Astrocyte of the cerebellum (primary cell): ENCODE measurements around the gene ITPR2.

Source experiments
- DNase-seq: peaks from one replicate; pipeline ENCODE4 v3.0.0-alpha.2; 2011; ENCODE audit warnings: low read depth
- H3K4me3 ChIP-seq: 2 replicates; pipeline ENCODE4 v1.5.1; 2011; ENCODE audit warnings: mild to moderate bottlenecking, low read depth, low read length, moderate library complexity
- CTCF ChIP-seq: IDR thresholded peaks from 2 replicates; pipeline ENCODE4 v1.5.1; 2012; ENCODE audit warnings: low read length, low read depth, moderate library complexity, mild to moderate bottlenecking; ENCODE audit errors: missing control alignments
- in situ Hi-C: cut with HindIII; loops from 2 replicates; pipeline ENCODE4 v1.10.0; 2017; ENCODE audit warnings: low sequenced_read_pairs

ITPR2 gene

GRCh38 chr12:26810330-26810729 lies 22.7 kb downstream of the ITPR2 start:
- DNase-seq, result peak; percentile 76
- in situ Hi-C loops, result no loop called here
- TF ChIP-seq CTCF, result no peak
- H3K4me3 ChIP-seq, result no peak overlapping the region

GRCh38 chr12:26809611-26810285 lies 23.2 kb downstream of the ITPR2 start:
- in situ Hi-C loops, result no loop called here
- TF ChIP-seq CTCF, result no peak
- H3K4me3 ChIP-seq, result no peak overlapping the region
- no peak for DNase-seq

- in situ Hi-C loops, result no loop called here
- no peak for DNase-seq
- H3K4me3 ChIP-seq, result no peak overlapping the region
- no peak for TF ChIP-seq CTCF
Measured at GRCh38 chr12:26808766-26809476, 24.1 kb downstream of the ITPR2 start.

- in situ Hi-C loops, result no loop called here
- no peak overlapping the region for H3K4me3 ChIP-seq
- no peak for DNase-seq
- no peak for TF ChIP-seq CTCF
Measured at GRCh38 chr12:26807292-26807691, 25.7 kb downstream of the ITPR2 start.

GRCh38 chr12:26806556-26806955 lies 26.4 kb downstream of the ITPR2 start:
- H3K4me3 ChIP-seq, result no peak overlapping the region
- in situ Hi-C loops, result no loop called here
- no peak for TF ChIP-seq CTCF
- DNase-seq, result no peak

- in situ Hi-C loops, result no loop called here
- no peak overlapping the region for H3K4me3 ChIP-seq
- no peak for DNase-seq
- no peak for TF ChIP-seq CTCF
Measured at GRCh38 chr12:26805401-26805971, 27.5 kb downstream of the ITPR2 start.
